ENCODE results near the gene UGT1A7. TPM values are rescaled to one million over a fixed set of nuclear protein-coding genes. Genes with fewer than 3 reads are reported as not detected.

The UGT1A7 gene
- total and polyA plus RNA-seq, 12 donors: 0.11 to 10.1 (median 0.74) TPM; not detected in 3

GRCh38 chr2:233691443-233692433, 10.0 kb downstream of the UGT1A7 start:
- intact Hi-C loops (cut with DNase I): no loop called here
- H3K36me3 ChIP-seq (replicated peaks in 1 of 2): no peaks in the 10 kb centered on the region
- WGBS, 4 donors: 80 to 84% (median 81%) methylated on average over 10 to 11 of the region's 11 CpGs
- no peaks in the 10 kb centered on the region for H3K9me3 ChIP-seq (replicated peaks in 1 of 3)
- H3K4me1 ChIP-seq (replicated peaks in 1 of 2): no peaks in the 10 kb centered on the region
- H3K27me3 ChIP-seq: no peaks in the 10 kb centered on the region
- DNase-seq: no peak
- no peak for TF ChIP-seq POLR2A (IDR thresholded peaks at IDR 0.05)
- no peak for TF ChIP-seq CTCF (IDR thresholded peaks at IDR 0.05)
- H3K4me3 ChIP-seq: no peak overlapping the region
- H3K27ac ChIP-seq: no peak overlapping the region

- Histone ChIP-seq H3K27me3 (no peaks in the 10 kb centered on the region), H3K4me1 (replicated peaks in 1 of 2) (no peaks in the 10 kb centered on the region), H3K36me3 (replicated peaks in 1 of 2) (no peaks in the 10 kb centered on the region), H3K27ac (no peak within 1 kb of the TSS), H3K9me3 (replicated peaks in 1 of 3) (no peaks in the 10 kb centered on the region), H3K4me3 (no peak within 1 kb of the TSS)
- WGBS, 4 donors: 84 to 88% (median 86%) methylated on average over 4 of the region's 4 CpGs
- TF ChIP-seq POLR2A (IDR thresholded peaks at IDR 0.05) (no peak), CTCF (IDR thresholded peaks at IDR 0.05) (no peak)
- intact Hi-C loops (cut with DNase I): no loop called here
- no peak for DNase-seq
Observed at GRCh38 chr2:233692648-233693047, 10.9 kb downstream of the UGT1A7 start, which contains the start of gene UGT1A6. Gene UGT1A6, plus strand, starts transcription at chr2:233692890. Its CDS starts 115 bp downstream, at chr2:233693005.

- intact Hi-C loops (cut with DNase I): no loop called here
- TF ChIP-seq CTCF (IDR thresholded peaks at IDR 0.05) (no peak), POLR2A (IDR thresholded peaks at IDR 0.05) (no peak)
- Histone ChIP-seq H3K4me3 (no peak overlapping the region), H3K36me3 (replicated peaks in 1 of 2) (no peaks in the 10 kb centered on the region), H3K27ac (no peak overlapping the region), H3K27me3 (no peaks in the 10 kb centered on the region), H3K9me3 (replicated peaks in 1 of 3) (no peaks in the 10 kb centered on the region), H3K4me1 (replicated peaks in 1 of 2) (no peaks in the 10 kb centered on the region)
- DNase-seq: no peak
- 69 to 74% (median 71%) methylated on average over 6 of the region's 6 CpGs for WGBS, 4 donors
Observed at GRCh38 chr2:233693963-233694362, 12.3 kb downstream of the UGT1A7 start.

- no peak for TF ChIP-seq POLR2A (IDR thresholded peaks at IDR 0.05)
- no peak for TF ChIP-seq CTCF (IDR thresholded peaks at IDR 0.05)
- intact Hi-C loops (cut with DNase I): no loop called here
Observed at GRCh38 chr2:233698740-233699139, 17.0 kb downstream of the UGT1A7 start.

More at GRCh38 chr2:233698740-233699139, 17.0 kb downstream of the UGT1A7 start:
- peaks cover 6 to 7% of the 10 kb centered on the region in 2 donors for H3K4me1 ChIP-seq (replicated peaks in 1 of 2)
- no peak overlapping the region for H3K4me3 ChIP-seq
- DNase-seq: no peak
- no peaks in the 10 kb centered on the region for H3K9me3 ChIP-seq (replicated peaks in 1 of 3)
- H3K27ac ChIP-seq: no peak overlapping the region
- 73 to 84% (median 81%) methylated on average over 4 of the region's 4 CpGs for WGBS, 4 donors
- H3K36me3 ChIP-seq (replicated peaks in 1 of 2): no peaks in the 10 kb centered on the region
- no peaks in the 10 kb centered on the region for H3K27me3 ChIP-seq

Data from adrenal gland (tissue), 12 donors.